Keratinocyte (primary cell): ENCODE data around the gene PARD3.

Experiments
- CTCF ChIP-seq, 3 experiments: IDR thresholded peaks in 1 of 3; conservative IDR thresholded peaks in 1 of 3; optimal IDR thresholded peaks in 1 of 3; 2 replicates in 2 of 3; 3 replicates in 1 of 3; pipeline versions ENCODE3 to v1.5.1; 2011; ENCODE audit warnings: low read length in 3 of 3, mild to moderate bottlenecking in 3 of 3, moderate library complexity in 2 of 3, control low read depth in 1 of 3, inconsistent platforms in 1 of 3; ENCODE audit not compliant: insufficient read depth in 2 of 3; ENCODE audit errors: extremely low read depth in 1 of 3
- EZH2 ChIP-seq: IDR thresholded peaks from one replicate; pipeline ENCODE4 v1.6.1; 2012; ENCODE audit warnings: inconsistent platforms, mild to moderate bottlenecking, low read length, moderate library complexity

DNA sequence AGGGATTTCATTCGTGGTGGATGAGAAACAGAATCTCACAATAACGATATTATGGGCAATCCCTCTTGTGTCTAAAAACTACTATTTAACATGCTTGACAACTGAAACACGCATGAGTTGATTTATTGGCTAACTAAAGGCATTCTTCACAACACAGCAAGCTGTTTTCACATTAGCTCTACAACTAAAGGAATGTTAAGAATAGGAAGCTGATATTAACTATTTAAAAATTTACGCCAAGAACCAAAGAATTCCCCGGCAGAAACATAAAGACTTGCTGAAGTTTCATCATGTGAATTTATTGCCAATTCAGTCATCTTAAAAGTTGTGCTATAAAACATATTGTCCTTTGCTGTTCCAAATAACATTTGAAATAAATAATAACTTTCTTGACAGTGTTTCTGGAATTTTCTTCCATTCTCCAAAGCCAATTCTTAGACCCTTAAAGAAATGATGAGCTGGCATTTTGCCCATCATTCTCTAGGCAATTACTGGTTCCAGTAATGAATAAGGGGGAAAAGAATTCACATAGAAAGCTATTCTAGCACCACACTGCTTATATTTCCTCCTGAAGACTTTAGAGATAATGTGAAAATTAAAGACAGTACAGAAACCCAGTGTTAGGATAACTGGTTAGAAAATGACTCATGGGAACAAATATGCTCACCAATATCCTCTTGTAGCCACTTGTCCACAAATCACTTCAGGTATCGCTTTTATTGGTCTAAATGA, 233.1 kb downstream of the PARD3 start:
- TF ChIP-seq CTCF (optimal IDR thresholded peaks at IDR 0.05 in 1 of 3, IDR thresholded peaks at IDR 0.05 in 1 of 3, conservative IDR thresholded peaks at IDR 0.05 in 1 of 3; ENCODE audit: extremely low read depth in 1 of 3, insufficient read depth in 2 of 3, low read length in 3 of 3): no peak
- TF ChIP-seq EZH2: no peak
